ENCODE results near the gene RNASEH2B. TPM values are rescaled to one million over a fixed set of nuclear protein-coding genes. Genes with fewer than 3 reads are reported as not detected.

RNASEH2B gene
- total and polyA plus RNA-seq, 8 donors = 19.0 to 41.6 (median 23.3) TPM

DNA sequence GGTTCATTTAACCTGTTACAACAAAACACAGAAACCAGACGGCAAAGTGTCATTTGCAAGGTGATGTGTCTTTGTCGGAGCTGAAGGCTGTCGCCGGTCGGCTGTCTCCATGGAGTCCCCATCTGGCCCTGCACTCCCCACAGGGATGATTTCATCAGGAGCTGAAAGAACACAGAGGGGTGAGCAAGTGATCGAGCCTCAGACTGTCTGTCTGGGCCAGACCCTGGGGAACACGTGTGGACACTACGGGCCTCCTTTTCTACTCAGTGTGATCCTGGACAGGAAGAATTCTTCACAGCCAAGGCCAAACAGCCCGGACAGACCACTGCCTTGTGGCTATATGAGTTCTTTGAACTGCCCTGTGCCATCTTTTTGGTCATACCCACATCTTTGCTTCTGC lies 85.1 kb downstream of the RNASEH2B start:
- H3K27me3 ChIP-seq = no peaks in the 10 kb centered on the region
- FAIRE-seq (no peak), DNase-seq (no peak), ATAC-seq (no peak)
- 82 to 83% methylated on average over 9 of the region's 9 CpGs for WGBS, 2 donors
- no peaks in the 10 kb centered on the region for H3K4me1 ChIP-seq
- TF ChIP-seq, protein P1, sequence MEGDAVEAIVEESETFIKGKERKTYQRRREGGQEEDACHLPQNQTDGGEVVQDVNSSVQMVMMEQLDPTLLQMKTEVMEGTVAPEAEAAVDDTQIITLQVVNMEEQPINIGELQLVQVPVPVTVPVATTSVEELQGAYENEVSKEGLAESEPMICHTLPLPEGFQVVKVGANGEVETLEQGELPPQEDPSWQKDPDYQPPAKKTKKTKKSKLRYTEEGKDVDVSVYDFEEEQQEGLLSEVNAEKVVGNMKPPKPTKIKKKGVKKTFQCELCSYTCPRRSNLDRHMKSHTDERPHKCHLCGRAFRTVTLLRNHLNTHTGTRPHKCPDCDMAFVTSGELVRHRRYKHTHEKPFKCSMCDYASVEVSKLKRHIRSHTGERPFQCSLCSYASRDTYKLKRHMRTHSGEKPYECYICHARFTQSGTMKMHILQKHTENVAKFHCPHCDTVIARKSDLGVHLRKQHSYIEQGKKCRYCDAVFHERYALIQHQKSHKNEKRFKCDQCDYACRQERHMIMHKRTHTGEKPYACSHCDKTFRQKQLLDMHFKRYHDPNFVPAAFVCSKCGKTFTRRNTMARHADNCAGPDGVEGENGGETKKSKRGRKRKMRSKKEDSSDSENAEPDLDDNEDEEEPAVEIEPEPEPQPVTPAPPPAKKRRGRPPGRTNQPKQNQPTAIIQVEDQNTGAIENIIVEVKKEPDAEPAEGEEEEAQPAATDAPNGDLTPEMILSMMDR (IDR thresholded peaks at IDR 0.05) = no peak
- H3K36me3 ChIP-seq = no peaks in the 10 kb centered on the region
- intact Hi-C loops (cut with DNase I) = no loop called here
- no peaks in the 10 kb centered on the region for H3K9me3 ChIP-seq
- no peak overlapping the region for H3K4me3 ChIP-seq
- no peak overlapping the region for H3K27ac ChIP-seq

DNA sequence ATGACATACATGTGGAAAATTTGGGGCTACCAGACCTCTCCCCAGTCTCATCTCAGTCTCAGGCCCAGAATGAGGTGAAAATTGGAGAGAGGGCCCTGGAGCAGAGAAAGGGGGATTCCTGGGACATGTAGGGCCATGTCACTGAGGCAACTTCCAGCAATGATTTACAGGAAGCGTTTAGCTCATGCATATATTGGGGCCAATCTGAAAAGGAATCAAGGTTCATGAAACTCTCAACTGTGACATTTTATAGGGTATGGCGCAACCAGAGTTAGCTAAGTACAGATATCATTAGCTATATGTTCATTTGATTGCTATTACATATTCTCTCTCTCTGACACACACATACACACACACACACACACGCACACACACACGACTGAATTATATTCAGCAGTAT lies 86.3 kb downstream of the RNASEH2B start:
- H3K27me3 ChIP-seq = no peaks in the 10 kb centered on the region

DNA sequence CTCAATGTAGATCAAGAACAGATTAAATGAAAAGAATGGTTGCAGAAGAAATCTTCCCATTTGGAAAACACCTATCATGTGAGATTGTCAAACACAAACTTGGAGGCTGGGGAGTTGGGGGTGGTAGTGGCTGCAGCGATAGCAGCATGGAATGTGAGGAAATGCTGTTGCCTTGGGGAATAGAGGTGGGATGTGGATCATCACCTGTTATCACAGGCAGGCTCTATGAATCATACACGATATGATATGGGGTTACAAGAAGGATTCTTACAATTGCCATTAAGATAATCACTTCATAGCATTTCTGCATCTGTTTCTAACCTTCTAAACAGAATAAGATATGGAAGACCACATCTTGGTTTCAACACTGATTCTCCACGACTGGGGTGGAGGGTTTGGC lies 88.7 kb downstream of the RNASEH2B start:
- Histone ChIP-seq H3K27me3 (no peaks in the 10 kb centered on the region), H3K36me3 (no peaks in the 10 kb centered on the region), H3K4me3 (no peak overlapping the region), H3K9me3 (no peaks in the 10 kb centered on the region), H3K4me1 (no peaks in the 10 kb centered on the region), H3K27ac (no peak overlapping the region)
- ATAC-seq (no peak), DNase-seq (no peak), FAIRE-seq (no peak)
- TF ChIP-seq, protein P1 (IDR thresholded peaks at IDR 0.05) = no peak
- intact Hi-C loops (cut with DNase I) = no loop called here
- WGBS, 2 donors = 65 to 88% methylated on average over 3 of the region's 3 CpGs

More for the DNA sequence above, 86.3 kb downstream of the RNASEH2B start:
- DNase-seq = no peak
- TF ChIP-seq, protein P1 (IDR thresholded peaks at IDR 0.05) = no peak
- no peak for ATAC-seq
- no peaks in the 10 kb centered on the region for H3K36me3 ChIP-seq
- 82 to 88% methylated on average over 4 of the region's 4 CpGs for whole genome bisulfite sequencing, 2 donors
- H3K9me3 ChIP-seq = no peaks in the 10 kb centered on the region
- no peak for FAIRE-seq
- H3K4me3 ChIP-seq = no peak overlapping the region
- no peaks in the 10 kb centered on the region for H3K4me1 ChIP-seq
- intact Hi-C loops (cut with DNase I) = no loop called here
- no peak overlapping the region for H3K27ac ChIP-seq

DNA sequence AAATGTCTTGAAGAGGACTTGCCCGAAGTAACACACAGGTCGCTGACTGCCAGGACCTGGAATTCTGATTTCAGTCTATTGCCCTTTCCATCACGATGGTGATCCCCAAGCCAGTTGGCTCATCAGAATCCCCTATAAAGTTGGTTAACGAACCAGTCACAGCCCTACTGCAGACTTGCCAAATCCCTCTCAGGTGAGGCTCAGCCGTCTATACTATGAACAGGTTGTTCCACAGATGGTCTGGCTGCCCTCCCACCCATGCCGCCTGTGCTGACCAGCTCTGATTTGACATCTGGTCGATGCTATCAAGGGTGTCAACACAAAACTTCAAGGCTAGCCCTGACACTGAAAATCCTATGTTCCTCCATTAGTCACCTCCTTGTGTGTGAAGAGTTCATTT lies 90.0 kb downstream of the RNASEH2B start:
- Histone ChIP-seq H3K4me1 (no peaks in the 10 kb centered on the region), H3K36me3 (no peaks in the 10 kb centered on the region), H3K27me3 (no peaks in the 10 kb centered on the region), H3K4me3 (no peak overlapping the region), H3K9me3 (no peaks in the 10 kb centered on the region), H3K27ac (no peak overlapping the region)
- intact Hi-C loops (cut with DNase I) = no loop called here
- 80 to 92% methylated on average over 7 of the region's 7 CpGs for WGBS, 2 donors
- FAIRE-seq (no peak), DNase-seq (no peak), ATAC-seq (no peak)
- TF ChIP-seq, protein P1 (IDR thresholded peaks at IDR 0.05) = no peak

DNA sequence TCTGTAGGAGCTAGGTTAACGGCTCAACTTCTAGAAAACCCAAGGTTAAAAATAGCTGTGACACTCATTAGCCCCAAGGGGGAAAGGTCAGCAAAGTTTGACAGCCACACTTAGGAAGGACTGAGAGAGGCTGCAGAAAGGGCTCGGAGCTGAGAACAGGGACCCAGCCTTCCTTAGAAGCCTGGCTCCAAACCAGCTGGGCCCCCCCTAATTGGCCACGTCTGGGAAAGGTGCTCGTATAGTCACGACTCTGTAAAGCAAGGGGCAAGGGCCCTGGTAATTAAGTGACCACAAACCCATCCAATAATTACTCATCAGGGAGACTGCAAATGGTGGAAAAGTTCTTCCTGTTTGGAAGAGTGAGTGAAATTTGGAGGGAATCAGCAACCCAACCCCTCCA lies 90.5 kb downstream of the RNASEH2B start:
- Histone ChIP-seq H3K4me1 (no peaks in the 10 kb centered on the region), H3K4me3 (no peak overlapping the region), H3K9me3 (no peaks in the 10 kb centered on the region), H3K27me3 (no peaks in the 10 kb centered on the region), H3K36me3 (no peaks in the 10 kb centered on the region), H3K27ac (no peak overlapping the region)
- FAIRE-seq (no peak), ATAC-seq (no peak), DNase-seq (no peak)
- 65 to 68% methylated on average over 5 of the region's 5 CpGs for WGBS, 2 donors
- TF ChIP-seq, protein P1 (IDR thresholded peaks at IDR 0.05) = no peak
- intact Hi-C loops (cut with DNase I) = no loop called here

Measured in pancreas (tissue), 10 donors.